ENCODE data around the gene NEAT1. TPM values are rescaled to one million over a fixed set of nuclear protein-coding genes. Genes with fewer than 3 reads are reported as not detected.

Gene NEAT1
- total and polyA plus RNA-seq, 2 of the 8 experiments (the other 6 are each of a cell fraction or from before 2014, with no cell fraction given) = 2.4 to 10.7 TPM

GRCh38 chr11:65390099-65390941 is 32.3 kb upstream of the NEAT1 start:
- no peak overlapping the region for H2BK20ac ChIP-seq (ENCODE audit: low read length)
- no peak overlapping the region for H3K4ac ChIP-seq (replicated peaks; ENCODE audit: insufficient read length, low read depth, low read length)
- peak overlapping the region; percentile 59; the same call in 1 of the 2 replicates for H4K8ac ChIP-seq (ENCODE audit: extremely low read depth, insufficient read depth, low read length)
- H3K4me1 ChIP-seq (replicated peaks in 1 of 4; ENCODE audit: control insufficient read depth in 3 of 4, insufficient read depth in 4 of 4, low read length in 3 of 4) = peaks cover 0 to 14% (median 5%) of the 10 kb centered on the region in 4 experiments; a peak in 5 of 7 replicates
- H3K36me3 ChIP-seq (ENCODE audit: control insufficient read depth in 2 of 4, insufficient read depth in 4 of 4, low read length in 3 of 4) = no peaks in the 10 kb centered on the region; a peak in 1 of 8 replicates
- H3K56ac ChIP-seq (replicated peaks; ENCODE audit: insufficient read length, low read depth, low read length) = no peak overlapping the region
- peaks cover 5% of the 10 kb centered on the region; the same call in 1 of the 2 replicates for H3K23me2 ChIP-seq (ENCODE audit: low read depth, low read length)
- no peak overlapping the region for H3K4me3 ChIP-seq (ENCODE audit: extremely low read depth in 1 of 4, insufficient read depth in 2 of 4, low read depth in 3 of 4, low read length in 4 of 4)
- no peak overlapping the region for H3K9ac ChIP-seq (replicated peaks in 1 of 4; ENCODE audit: extremely low read depth in 1 of 4, low read depth in 3 of 4, low read length in 3 of 4)
- H2BK12ac ChIP-seq (ENCODE audit: low read depth, low read length) = 0 out of 2 replicates have a peak overlapping the region, but pooled peaks have one; percentile 17
- H3K14ac ChIP-seq (ENCODE audit: insufficient read length) = no peak overlapping the region
- no peak overlapping the region for H3K27ac ChIP-seq (ENCODE audit: low read depth, low read length)
- H3K9me3 ChIP-seq (ENCODE audit: insufficient read depth in 2 of 2, low read depth in 1 of 2, low read length in 1 of 2) = no peaks in the 10 kb centered on the region
- no peak overlapping the region for H4K5ac ChIP-seq (ENCODE audit: insufficient read length, low read depth, low read length)
- CTCF ChIA-PET (ENCODE audit: partially characterized antibody) = interaction anchor here (0.7 to 5.8 kb wide), 22 partner anchors 9 to 204 kb away, joined by 3 to 57 read pairs (median 4); no protein-coding TSS in a partner anchor
- no peak overlapping the region for H2BK120ac ChIP-seq (replicated peaks; ENCODE audit: low read depth, low read length)
- no peak for DNase-seq (ENCODE audit: low read depth in 1 of 2, low spot score in 2 of 2)
- no peak overlapping the region; the same call in 1 of the 2 replicates for H2AK5ac ChIP-seq (ENCODE audit: low read depth, low read length)
- WGBS, 2 experiments (ENCODE audit: extremely low coverage in 1 of 2, insufficient coverage in 1 of 2, insufficient read length in 1 of 2, insufficient replicate concordance in 2 of 2, low coverage in 1 of 2, low lambda C conversion rate in 2 of 2, missing lambda C conversion rate in 1 of 2) = 87% methylated on average over 18 of the region's 21 CpGs; no CpG with 5 or more reads in 1 of the 2 experiments
- 0 out of 2 replicates have a peak overlapping the region, but pooled peaks have one; percentile 46 for H2BK15ac ChIP-seq (ENCODE audit: low read length)
- peak overlapping the region; percentile 36; the same call in 1 of the 2 replicates for H2BK5ac ChIP-seq (ENCODE audit: low read depth, low read length)
- no peaks in the 10 kb centered on the region; the same call in 1 of the 2 replicates for H3K79me1 ChIP-seq (ENCODE audit: low read depth, low read length)
- H3K18ac ChIP-seq (ENCODE audit: extremely low read depth, low read length) = no peak overlapping the region
- POLR2A ChIA-PET (ENCODE audit: partially characterized antibody) = interaction anchor here (1.2 to 17.0 kb wide), 9 partner anchors 9 to 112 kb away, joined by 3 to 202 read pairs (median 4); partner anchors contain the start of genes MALAT1 and NEAT1
- no peak overlapping the region for H4K91ac ChIP-seq (replicated peaks; ENCODE audit: insufficient read length, low read length)
- H3K23ac ChIP-seq (ENCODE audit: insufficient read length) = no peak overlapping the region
- peaks cover 0 to 3% of the 10 kb centered on the region in 2 experiments for H4K20me1 ChIP-seq (replicated peaks in 1 of 2; ENCODE audit: control insufficient read depth in 1 of 2, insufficient read depth in 2 of 2, low read length in 2 of 2)
- 0 out of 4 replicates have a peak overlapping the region, but pooled peaks of 1 of the 2 experiments have one; percentile 29 for H3K4me2 ChIP-seq (ENCODE audit: insufficient read depth in 1 of 2, low read depth in 2 of 2, low read length in 2 of 2)
- no peak overlapping the region for H2AFZ ChIP-seq (ENCODE audit: low read length)
- H3K27me3 ChIP-seq (replicated peaks in 1 of 4; ENCODE audit: control insufficient read depth in 3 of 4, extremely low read depth in 1 of 4, insufficient read depth in 3 of 4, low read length in 3 of 4) = 0 out of 7 replicates have a peak, but pooled peaks cover 0 to 2% (median 0%) of the 10 kb centered on the region in 4 experiments
- no peaks in the 10 kb centered on the region for H3K79me2 ChIP-seq (ENCODE audit: control insufficient read depth in 1 of 2, insufficient read depth in 2 of 2, low read length in 2 of 2)
- no peak for FAIRE-seq
- TF ChIP-seq KDM1A (IDR thresholded peaks at IDR 0.05; ENCODE audit: borderline replicate concordance, low read length) (no peak), EZH2 (IDR thresholded peaks at IDR 0.05; ENCODE audit: low read depth, low read length, severe bottlenecking) (no peak), SP4 (IDR thresholded peaks at IDR 0.05; ENCODE audit: low read length) (no peak), RFX5 (IDR thresholded peaks at IDR 0.05; ENCODE audit: borderline replicate concordance, low read depth, low read length) (no peak), TEAD4 (IDR thresholded peaks at IDR 0.05; ENCODE audit: low read depth, low read length) (no peak), POLR2AphosphoS5 (IDR thresholded peaks at IDR 0.05; ENCODE audit: low read depth, low read length) (no peak)

Measured in H1 (cell line).